GM12878 (cell line): ENCODE measurements around the gene FHL2. TPM values are rescaled to one million over a fixed set of nuclear protein-coding genes. Genes with fewer than 3 reads are reported as not detected.

Experiments
- ATAC-seq: fragments of 200-7000 bp; cut with Tn5 transposase; 3 replicates; pipeline ENCODE4 v1.9.1; 2020; ENCODE audit warnings: mild to moderate bottlenecking, moderate library complexity
- BruUV-seq: library from RNA; stranded (reverse); fragments of 400-500 nt; replicated peaks from 2 replicates; lab custom pipeline; 2021; lab: Mats Ljungman, UMichigan
- CTCF ChIA-PET: fragments of 300-600 bp; sonication (Branson Sonifier 250); formaldehyde crosslinking; extraction: SDS; loops from one replicate; lab custom pipeline; 2021; ENCODE audit warnings: inconsistent platforms; lab: Yijun Ruan, JAX
- POLR2A ChIA-PET: fragments of 350-600 bp; formaldehyde crosslinking; extraction: SDS; loops from one replicate; lab custom pipeline; 2021; ENCODE audit warnings: inconsistent platforms; lab: Charles Lee
- RAD21 ChIA-PET: fragments of 300-600 bp; sonication (Branson Sonifier 250); formaldehyde crosslinking; loops from one replicate; lab custom pipeline; 2023; ENCODE audit warnings: antibody characterized with exemption; ENCODE audit not compliant: unreplicated experiment; lab: Charles Lee
- SMC1A ChIA-PET: fragments of 300-600 bp; sonication (Branson Sonifier 250); formaldehyde crosslinking; loops from one replicate; lab custom pipeline; 2023; ENCODE audit not compliant: unreplicated experiment, uncharacterized antibody; lab: Charles Lee
- DNase-seq: peaks from one replicate; pipeline ENCODE4 v3.0.0-alpha.2; 2011; ENCODE audit warnings: low read depth, low spot score
- FAIRE-seq: peaks from 3 replicates; lab custom pipeline; 2011; peaks lifted over from hg19 to GRCh38; lab: Jason Lieb, UNC
- H2AFZ ChIP-seq: 2 replicates; pipeline ENCODE4 v1.6.0; 2011; ENCODE audit warnings: low read depth, low read length, control low read depth; ENCODE audit not compliant: control insufficient read depth
- H3K27ac ChIP-seq: 2 replicates; pipeline ENCODE4 v1.5.1; 2011; ENCODE audit warnings: control low read depth; ENCODE audit not compliant: control insufficient read depth, insufficient read depth
- H3K27me3 ChIP-seq, 2 experiments: replicated peaks in 1 of 2; 2 replicates each; pipeline versions ENCODE4 v1.6.0 to v1.6.1; 2011; ENCODE audit warnings: low read length in 1 of 2; ENCODE audit not compliant: control insufficient read depth in 2 of 2, insufficient read depth in 2 of 2
- H3K36me3 ChIP-seq, 2 experiments: 2 replicates each; pipeline ENCODE4 v1.5.1; 2011; ENCODE audit warnings: low read length in 1 of 2; ENCODE audit not compliant: control insufficient read depth in 2 of 2, insufficient read depth in 2 of 2
- H3K4me1 ChIP-seq: 2 replicates; pipeline ENCODE4 v1.6.1; 2011; ENCODE audit warnings: mild to moderate bottlenecking, low read length, moderate library complexity, mixed read lengths; ENCODE audit not compliant: control insufficient read depth, insufficient read depth
- H3K4me2 ChIP-seq: 2 replicates; pipeline ENCODE4 v1.6.0; 2011; ENCODE audit warnings: control low read depth; ENCODE audit not compliant: control insufficient read depth, insufficient read depth
- H3K4me3 ChIP-seq: fragments of 200-600 bp; sonication (generic); 2 replicates; pipeline ENCODE4 v1.5.1; 2016
- H3K79me2 ChIP-seq: 2 replicates; pipeline ENCODE4 v1.6.0; 2011; ENCODE audit warnings: low read length; ENCODE audit not compliant: control insufficient read depth, insufficient read depth
- H3K9ac ChIP-seq: 2 replicates; pipeline ENCODE4 v1.8.0; 2011; ENCODE audit warnings: low read length, control low read depth, mixed read lengths; ENCODE audit not compliant: control insufficient read depth, insufficient read depth
- H3K9me3 ChIP-seq: replicated peaks from 3 replicates; pipeline ENCODE4 v1.5.1; 2011; ENCODE audit warnings: mild to moderate bottlenecking, low read length; ENCODE audit not compliant: control insufficient read depth, insufficient read depth
- H4K20me1 ChIP-seq: 2 replicates; pipeline ENCODE4 v1.6.0; 2011; ENCODE audit not compliant: control insufficient read depth, insufficient read depth
- ASH2L ChIP-seq: fragments of 300-600, 200-600 bp; sonication (generic); IDR thresholded peaks from 2 replicates; pipeline ENCODE4 v1.6.1; 2017; ENCODE audit warnings: low read depth, mild to moderate bottlenecking, borderline replicate concordance
- BACH1 ChIP-seq: fragments of 450-650 bp; IDR thresholded peaks from 2 replicates; pipeline ENCODE4 v1.6.1; 2017; ENCODE audit warnings: mild to moderate bottlenecking, borderline replicate concordance
- BMI1 ChIP-seq: fragments of 450-650 bp; IDR thresholded peaks from 2 replicates; pipeline ENCODE4 v1.6.1; 2016; ENCODE audit warnings: mild to moderate bottlenecking, moderate library complexity, borderline replicate concordance
- CBX5 ChIP-seq: sonication (generic); IDR thresholded peaks from 2 replicates; pipeline ENCODE4 v1.6.1; 2016; ENCODE audit warnings: low read depth, moderate library complexity, mild to moderate bottlenecking, inconsistent platforms
- CHD1 ChIP-seq: IDR thresholded peaks from 2 replicates; pipeline ENCODE4 v1.6.1; 2012; ENCODE audit warnings: low read depth, low read length, improper control_type of control experiment
- NBN ChIP-seq: fragments of 450-650 bp; IDR thresholded peaks from 2 replicates; pipeline ENCODE4 v1.6.1; 2016
- NFXL1 ChIP-seq: fragments of 450-650 bp; IDR thresholded peaks from 2 replicates; pipeline ENCODE4 v1.6.1; 2017; ENCODE audit warnings: antibody characterized with exemption, mild to moderate bottlenecking, borderline replicate concordance
- RAD51 ChIP-seq: fragments of 450-650 bp; IDR thresholded peaks from 2 replicates; pipeline ENCODE4 v1.6.1; 2016; ENCODE audit warnings: moderate library complexity, mild to moderate bottlenecking, inconsistent platforms
- RBBP5 ChIP-seq: fragments of 200-600 bp; sonication (generic); conservative IDR thresholded peaks from 2 replicates; pipeline ENCODE4 v1.6.1; 2016
- SIX5 ChIP-seq: IDR thresholded peaks from 2 replicates; pipeline ENCODE4 v1.6.1; 2011; ENCODE audit warnings: mild to moderate bottlenecking, low read depth, low read length, moderate library complexity; ENCODE audit not compliant: severe bottlenecking
- SREBF1 ChIP-seq: IDR thresholded peaks from 2 replicates; pipeline ENCODE4 v1.6.1; 2012; ENCODE audit warnings: mild to moderate bottlenecking, low read length
- STAT1 ChIP-seq: fragments of 450-650 bp; conservative IDR thresholded peaks from 2 replicates; pipeline ENCODE4 v1.6.1; 2014; ENCODE audit warnings: antibody characterized with exemption, mild to moderate bottlenecking
- SUZ12 ChIP-seq: fragments of 200-600 bp; sonication (generic); IDR thresholded peaks from one replicate; pipeline ENCODE4 v1.6.1; 2018; ENCODE audit warnings: antibody characterized with exemption, mild to moderate bottlenecking; ENCODE audit not compliant: unreplicated experiment
- ZNF384 ChIP-seq: IDR thresholded peaks from 2 replicates; pipeline ENCODE4 v1.6.1; 2012; ENCODE audit warnings: low read depth, mild to moderate bottlenecking, low read length, improper control_type of control experiment, borderline replicate concordance
- ZZZ3 ChIP-seq: IDR thresholded peaks from 2 replicates; pipeline ENCODE4 v1.6.1; 2011; ENCODE audit warnings: low read depth; ENCODE audit not compliant: control insufficient read depth, insufficient read length
- WGBS: methylation state at CpG from one replicate; pipeline ENCODE4 v1.1.6; 2016; ENCODE audit warnings: low lambda C conversion rate; ENCODE audit not compliant: insufficient replicate concordance, insufficient coverage; ENCODE audit errors: missing lambda C conversion rate; 5-methylcytosine and 5-hydroxymethylcytosine counted together
- in situ Hi-C: fragments of 300-500 bp; cut with MboI; formaldehyde crosslinking; loops from 9 replicates; pipeline ENCODE4 v1.14.3; 2018; ENCODE audit warnings: mixed read lengths
- intact Hi-C: fragments of 100-400 bp; cut with micrococcal nuclease; formaldehyde crosslinking; loops from one replicate; pipeline ENCODE4 v1.14.2; 2022; ENCODE audit not compliant: unreplicated experiment
- polyA plus RNA-seq, 11 experiments: library from polyadenylated mRNA; depleted of rRNA in 4 of 11; unstranded in 6 of 11; stranded (reverse) in 5 of 11; fragments of >200 nt; fragmentation: Nextera tagmentation in 4 of 11; fragmentation: Illumina TruSeq in 1 of 11; extraction: Ambion mirVana in 4 of 11; extraction: Trizol in 1 of 11; gene quantifications; 1 replicate in 1 of 11; 2 replicates in 10 of 11; pipeline versions ENCODE4 v1.2.1 to v1.2.3, GENCODE V29; 2011 to 2016; ENCODE audit warnings: inconsistent platforms in 2 of 11, missing spikeins in 2 of 11, low read depth in 1 of 11
- total RNA-seq, 4 experiments: library from RNA; depleted of rRNA in 3 of 4; stranded (reverse); fragments of >200 nt in 3 of 4; fragmentation: Illumina TruSeq in 1 of 4; extraction: Trizol in 1 of 4; gene quantifications; 2 replicates each; pipeline versions ENCODE4 v1.2.1 to v1.2.3, GENCODE V29; 2013 to 2021
- TF ChIP-seq, protein P1 (sequence below): IDR thresholded peaks from 2 replicates; pipeline ENCODE4 v1.6.1; 2012; ENCODE audit warnings: low read depth, low read length, improper control_type of control experiment
- TF ChIP-seq, protein P2 (sequence below): IDR thresholded peaks from 2 replicates; pipeline ENCODE4 v1.6.1; 2011; ENCODE audit warnings: low read depth, mild to moderate bottlenecking, low read length, moderate library complexity, borderline replicate concordance; ENCODE audit errors: extremely low read depth
- TF ChIP-seq, protein P3 (sequence below): fragments of 450-650 bp; IDR thresholded peaks from 2 replicates; pipeline ENCODE4 v1.6.1; 2017; ENCODE audit warnings: borderline replicate concordance

The FHL2 gene
- total and polyA plus RNA-seq, 10 of the 15 experiments (the other 5 are each of a cell fraction or from before 2014, with no cell fraction given) = 2.2 to 9.9 (median 4.5) TPM

DNA sequence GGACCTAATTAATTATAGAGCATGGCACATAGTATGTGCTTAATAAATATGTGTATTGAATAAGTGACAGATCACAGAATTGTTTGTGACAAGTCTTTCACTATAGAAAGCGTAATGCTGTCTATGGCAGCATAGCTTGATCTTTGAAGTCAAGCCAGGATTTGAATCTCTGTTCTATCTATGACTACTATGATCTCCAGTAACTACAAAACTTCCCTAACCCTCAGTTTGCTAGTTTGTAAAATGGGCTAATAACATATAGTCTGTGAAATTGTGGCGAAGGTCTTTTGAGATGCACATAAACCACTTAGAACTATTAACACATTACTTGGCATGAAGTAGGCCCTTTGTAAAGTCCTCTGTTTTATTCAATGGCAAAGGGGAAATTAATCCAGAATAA is 4.0 kb upstream of the FHL2 start:
- Histone ChIP-seq H3K27ac (no peak overlapping the region), H3K9me3 (no peaks in the 10 kb centered on the region; the same call in 2 of the 3 replicates), H4K20me1 (no peaks in the 10 kb centered on the region), H3K79me2 (no peaks in the 10 kb centered on the region), H3K4me1 (no peaks in the 10 kb centered on the region), H3K4me2 (no peak overlapping the region), H3K4me3 (no peak overlapping the region), H2AFZ (no peak overlapping the region), H3K9ac (no peak overlapping the region), H3K27me3 (peaks cover 2 to 5% of the 10 kb centered on the region in 2 experiments; a peak in 3 of 4 replicates), H3K36me3 (no peaks in the 10 kb centered on the region)
- DNase-seq (no peak), FAIRE-seq (no peak), ATAC-seq (no peak)
- SMC1A ChIA-PET = no interaction called here
- in situ Hi-C loops = no loop called here
- POLR2A ChIA-PET = no interaction called here
- 43% methylated on average over 2 of the region's 2 CpGs for WGBS
- CTCF ChIA-PET = no interaction called here
- BruUV-seq = no TSS peak
- intact Hi-C loops = no loop called here
- no peak for TF ChIP-seq NBN
- TF ChIP-seq RBBP5 = no peak
- TF ChIP-seq ZNF384 = no peak
- no peak for TF ChIP-seq SIX5
- TF ChIP-seq BMI1 = no peak
- TF ChIP-seq NFXL1 = no peak
- TF ChIP-seq, protein P1, sequence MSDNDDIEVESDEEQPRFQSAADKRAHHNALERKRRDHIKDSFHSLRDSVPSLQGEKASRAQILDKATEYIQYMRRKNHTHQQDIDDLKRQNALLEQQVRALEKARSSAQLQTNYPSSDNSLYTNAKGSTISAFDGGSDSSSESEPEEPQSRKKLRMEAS = no peak
- no peak for TF ChIP-seq ZZZ3
- no peak for TF ChIP-seq CBX5
- TF ChIP-seq RAD51 = no peak
- no peak for TF ChIP-seq BACH1
- TF ChIP-seq SUZ12 = no peak
- no peak for TF ChIP-seq SREBF1
- TF ChIP-seq STAT1 = no peak
- TF ChIP-seq ASH2L = no peak
- TF ChIP-seq, protein P2, sequence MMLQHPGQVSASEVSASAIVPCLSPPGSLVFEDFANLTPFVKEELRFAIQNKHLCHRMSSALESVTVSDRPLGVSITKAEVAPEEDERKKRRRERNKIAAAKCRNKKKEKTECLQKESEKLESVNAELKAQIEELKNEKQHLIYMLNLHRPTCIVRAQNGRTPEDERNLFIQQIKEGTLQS = no peak
- no peak for TF ChIP-seq CHD1
- TF ChIP-seq, protein P3, sequence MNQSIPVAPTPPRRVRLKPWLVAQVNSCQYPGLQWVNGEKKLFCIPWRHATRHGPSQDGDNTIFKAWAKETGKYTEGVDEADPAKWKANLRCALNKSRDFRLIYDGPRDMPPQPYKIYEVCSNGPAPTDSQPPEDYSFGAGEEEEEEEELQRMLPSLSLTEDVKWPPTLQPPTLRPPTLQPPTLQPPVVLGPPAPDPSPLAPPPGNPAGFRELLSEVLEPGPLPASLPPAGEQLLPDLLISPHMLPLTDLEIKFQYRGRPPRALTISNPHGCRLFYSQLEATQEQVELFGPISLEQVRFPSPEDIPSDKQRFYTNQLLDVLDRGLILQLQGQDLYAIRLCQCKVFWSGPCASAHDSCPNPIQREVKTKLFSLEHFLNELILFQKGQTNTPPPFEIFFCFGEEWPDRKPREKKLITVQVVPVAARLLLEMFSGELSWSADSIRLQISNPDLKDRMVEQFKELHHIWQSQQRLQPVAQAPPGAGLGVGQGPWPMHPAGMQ = no peak
- RAD21 ChIA-PET = no interaction called here
